Endodermal cell (in vitro differentiated cells): Measurements from ENCODE around the gene SLC25A20. TPM values are rescaled to one million over a fixed set of nuclear protein-coding genes. Genes with fewer than 3 reads are reported as not detected.
A peak's percentile ranks its signal among the peaks of the same experiment; 100 is the strongest.
"Not testable (repeated sequence)": the region's sequence is repeated elsewhere in the genome, so short reads cannot be mapped to it uniquely, and the experiment has no call there.

Experiments used
- DNase-seq: peaks from one replicate; pipeline ENCODE4 v3.0.0-alpha.2; 2017
- H3K27ac ChIP-seq: 2 replicates; pipeline ENCODE4 v1.5.1; 2013; ENCODE audit warnings: mild to moderate bottlenecking, low read depth, low read length, moderate library complexity
- H3K27me3 ChIP-seq: 2 replicates; pipeline ENCODE4 v1.6.1; 2013; ENCODE audit warnings: mild to moderate bottlenecking, low read length, moderate library complexity; ENCODE audit not compliant: insufficient read depth, control insufficient read depth, poor library complexity, severe bottlenecking
- H3K36me3 ChIP-seq: 2 replicates; pipeline ENCODE4 v1.7.0; 2013; ENCODE audit warnings: mild to moderate bottlenecking, low read length, moderate library complexity; ENCODE audit not compliant: control insufficient read depth, insufficient read depth
- H3K4me1 ChIP-seq: one replicate; pipeline ENCODE4 v1.7.0; 2013; ENCODE audit warnings: low read length; ENCODE audit not compliant: control insufficient read depth, insufficient read depth
- H3K4me3 ChIP-seq: 2 replicates; pipeline ENCODE4 v1.5.1; 2013; ENCODE audit warnings: mild to moderate bottlenecking, low read length, moderate library complexity
- H3K9ac ChIP-seq: 2 replicates; pipeline ENCODE4 v1.6.1; 2013; ENCODE audit warnings: mild to moderate bottlenecking, low read length, moderate library complexity; ENCODE audit not compliant: poor library complexity, severe bottlenecking; ENCODE audit errors: extremely low read depth
- H3K9me3 ChIP-seq: 2 replicates; pipeline ENCODE4 v1.6.1; 2013; ENCODE audit warnings: mild to moderate bottlenecking, low read length, moderate library complexity; ENCODE audit not compliant: control insufficient read depth
- H3K27ac Mint-ChIP-seq: 2 replicates; pipeline ENCODE4 v1.8.0; 2020; ENCODE audit warnings: mixed read lengths
- H3K27me3 Mint-ChIP-seq: 2 replicates; pipeline ENCODE4 v1.8.0; 2021; ENCODE audit warnings: mild to moderate bottlenecking, mixed read lengths; ENCODE audit not compliant: insufficient read depth
- H3K36me3 Mint-ChIP-seq: 2 replicates; pipeline ENCODE4 v1.8.0; 2020; ENCODE audit warnings: low read depth, mixed read lengths
- H3K4me1 Mint-ChIP-seq: 2 replicates; pipeline ENCODE4 v1.8.0; 2020; ENCODE audit warnings: mixed read lengths
- H3K4me3 Mint-ChIP-seq: 2 replicates; pipeline ENCODE4 v1.8.0; 2020; ENCODE audit warnings: mild to moderate bottlenecking, moderate library complexity, mixed read lengths
- H3K9me3 Mint-ChIP-seq: 2 replicates; pipeline ENCODE4 v1.8.0; 2020; ENCODE audit warnings: mild to moderate bottlenecking, mixed read lengths
- CTCF ChIP-seq: fragments of 200-600 bp; sonication (generic); conservative IDR thresholded peaks from 2 replicates; pipeline ENCODE4 v1.5.0; 2021; ENCODE audit warnings: antibody characterized with exemption, mild to moderate bottlenecking
- WGBS, 2 experiments: methylation state at CpG; one replicate each; pipeline versions ENCODE4 v1.1.5 to v1.1.7; 2013; ENCODE audit warnings: missing lambda C conversion rate in 2 of 2, mixed read lengths in 1 of 2; ENCODE audit not compliant: insufficient coverage in 1 of 2, insufficient read length in 1 of 2; 5-methylcytosine and 5-hydroxymethylcytosine counted together
- total RNA-seq, 2 donors: library from RNA; stranded (reverse); fragmentation: NEBNext Ultra II Directional in 1 of 2; extraction: Animal tissue kit (Norgen Biotek cat#: 25700) in 1 of 2; gene quantifications; 2 replicates in 1 of 2; 3 replicates in 1 of 2; pipeline ENCODE4 v1.2.1, GENCODE V29; 2021

SLC25A20 gene
- total RNA-seq, 2 donors from 2014 or later = 5.0 to 6.7 TPM

- Mint-ChIP-seq H3K27ac (peak within 1 kb of the TSS; percentile 98), H3K4me3 (peak within 1 kb of the TSS; percentile 88), H3K36me3 (peaks cover 9% of the 10 kb centered on the region), H3K27me3 (no peaks in the 10 kb centered on the region), H3K9me3 (no peaks in the 10 kb centered on the region), H3K4me1 (peaks cover 6% of the 10 kb centered on the region)
- peak within 1 kb of the TSS; percentile 95 for H3K4me3 ChIP-seq
- no peaks in the 10 kb centered on the region for H3K4me1 ChIP-seq
- peak within 1 kb of the TSS; percentile 96 for H3K27ac ChIP-seq
- no peaks in the 10 kb centered on the region for H3K27me3 ChIP-seq
- peak; percentile 97 for DNase-seq
- H3K9me3 ChIP-seq = no peaks in the 10 kb centered on the region
- 0 to 1% methylated on average over 63 to 97 of the region's 97 CpGs for WGBS, 2 experiments
- peaks cover 15% of the 10 kb centered on the region for H3K36me3 ChIP-seq
- H3K9ac ChIP-seq = peak within 1 kb of the TSS; percentile 90
- TF ChIP-seq CTCF = peak; percentile 27
Observed at GRCh38 chr3:48918388-48919214, 19.9 kb upstream of the SLC25A20 start, which contains the start of gene ARIH2. Gene ARIH2, plus strand, starts transcription at chr3:48918842. Its CDS starts 8,717 bp downstream, at chr3:48927559.

- no peak overlapping the region for H3K9ac ChIP-seq
- H3K27ac Mint-ChIP-seq = no peak overlapping the region
- H3K27me3 Mint-ChIP-seq = no peaks in the 10 kb centered on the region
- no peaks in the 10 kb centered on the region for H3K4me1 ChIP-seq
- no peak overlapping the region for H3K27ac ChIP-seq
- no peaks in the 10 kb centered on the region for H3K9me3 Mint-ChIP-seq
- no peaks in the 10 kb centered on the region for H3K36me3 Mint-ChIP-seq
- no peak overlapping the region for H3K4me3 ChIP-seq
- no peaks in the 10 kb centered on the region for H3K36me3 ChIP-seq
- no peaks in the 10 kb centered on the region for H3K9me3 ChIP-seq
- peaks cover 6% of the 10 kb centered on the region for H3K4me1 Mint-ChIP-seq
- no peak for DNase-seq
- TF ChIP-seq CTCF = no peak
- 100% methylated on average over 1 of the region's 1 CpG for WGBS, 2 experiments
- no peak overlapping the region for H3K4me3 Mint-ChIP-seq
- no peaks in the 10 kb centered on the region for H3K27me3 ChIP-seq
Observed at GRCh38 chr3:48915296-48915695, 16.6 kb upstream of the SLC25A20 start.

GRCh38 chr3:48907026-48907425 lies 8.3 kb upstream of the SLC25A20 start:
- not testable (repeated sequence) for H3K4me1 Mint-ChIP-seq, H3K27me3 Mint-ChIP-seq, H3K4me3 ChIP-seq, H3K9me3 ChIP-seq, H3K27me3 ChIP-seq, H3K36me3 ChIP-seq, H3K27ac Mint-ChIP-seq, H3K9me3 Mint-ChIP-seq, H3K27ac ChIP-seq, H3K4me3 Mint-ChIP-seq, H3K36me3 Mint-ChIP-seq, DNase-seq, H3K4me1 ChIP-seq, H3K9ac ChIP-seq
- 94 to 98% methylated on average over 13 of the region's 13 CpGs for WGBS, 2 experiments
